ENCODE data around the gene LAMTOR3. TPM values are rescaled to one million over a fixed set of nuclear protein-coding genes. Genes with fewer than 3 reads are reported as not detected.

LAMTOR3 gene
- total and polyA plus RNA-seq, 2 donors (not counting 3 experiments of a cell fraction or from before 2014, with no cell fraction given), result 25.3 to 31.0 TPM

GRCh38 chr4:99878604-99879003 lies 15.6 kb downstream of the LAMTOR3 start:
- POLR2A ChIA-PET, result no interaction called here

GRCh38 chr4:99876946-99877345 lies 17.3 kb downstream of the LAMTOR3 start:
- H2AFZ ChIP-seq (ENCODE audit: low read depth, low read length), result no peak overlapping the region
- H3K4me2 ChIP-seq (ENCODE audit: insufficient read depth, low read length), result no peak overlapping the region
- POLR2A ChIA-PET, result no interaction called here
- H3K79me2 ChIP-seq (ENCODE audit: control insufficient read depth, insufficient read depth, low read length), result no peaks in the 10 kb centered on the region
- dilution Hi-C loops (cut with MboI; ENCODE audit: extremely low pct_ligation_motif_present, low sequenced_read_pairs) (no loop called here), intact Hi-C loops (cut with micrococcal nuclease) (no loop called here)
- H3K27ac ChIP-seq (ENCODE audit: insufficient read depth, low read depth, low read length), result no peak overlapping the region
- DNase-seq (ENCODE audit: low read depth, low spot score) (no peak), FAIRE-seq (no peak)
- no TSS peak for BruUV-seq (replicated peaks)
- H3K4me3 ChIP-seq (replicated peaks in 1 of 3; ENCODE audit: insufficient read depth in 1 of 3, low read depth in 1 of 3, low read length in 3 of 3), result no peak overlapping the region
- no peaks in the 10 kb centered on the region for H3K27me3 ChIP-seq (ENCODE audit: control insufficient read depth in 2 of 2, insufficient read depth in 2 of 2, low read length in 2 of 2)
- H4K20me1 ChIP-seq (replicated peaks; ENCODE audit: control insufficient read depth, extremely low read depth, insufficient read depth, low read length), result no peaks in the 10 kb centered on the region
- no peaks in the 10 kb centered on the region for H3K4me1 ChIP-seq (ENCODE audit: control insufficient read depth, extremely low read depth, insufficient read depth, low read length)
- TF ChIP-seq MAX (IDR thresholded peaks at IDR 0.05; ENCODE audit: insufficient read depth, insufficient read length), result no peak
- TF ChIP-seq POLR2AphosphoS5 (IDR thresholded peaks at IDR 0.05; ENCODE audit: insufficient read depth, low read depth, low read length), result no peak
- TF ChIP-seq FOS (IDR thresholded peaks at IDR 0.05; ENCODE audit: borderline replicate concordance, insufficient read depth, low read length), result no peak
- no peak for TF ChIP-seq JUN (IDR thresholded peaks at IDR 0.05; ENCODE audit: borderline replicate concordance, insufficient read depth, insufficient read length, low read depth)
- TF ChIP-seq CTCF (IDR thresholded peaks at IDR 0.05; ENCODE audit: extremely low read depth in 1 of 2, insufficient read depth in 1 of 2, low read depth in 1 of 2, low read length in 2 of 2), result no peak
- TF ChIP-seq MYC (IDR thresholded peaks at IDR 0.05; ENCODE audit: low read depth, low read length), result no peak
- no peak for TF ChIP-seq GATA2 (IDR thresholded peaks at IDR 0.05; ENCODE audit: insufficient read depth, insufficient read length, low read depth, low read length)
- no peak for TF ChIP-seq POLR2A (IDR thresholded peaks at IDR 0.05; ENCODE audit: low read depth, low read length)
- no peak for TF ChIP-seq EZH2 (IDR thresholded peaks at IDR 0.05; ENCODE audit: borderline replicate concordance, low read depth, low read length, severe bottlenecking)
- H3K9me3 ChIP-seq (replicated peaks; ENCODE audit: control insufficient read depth, insufficient read depth, low read length), result no peaks in the 10 kb centered on the region
- H3K36me3 ChIP-seq (ENCODE audit: control insufficient read depth in 2 of 2, extremely low read depth in 1 of 2, insufficient read depth in 2 of 2, low read length in 2 of 2), result peaks cover 9 to 11% of the 10 kb centered on the region in 2 experiments
- CTCF ChIA-PET, result no interaction called here
- no peak overlapping the region for H3K9ac ChIP-seq (replicated peaks; ENCODE audit: extremely low read depth, insufficient read depth, low read length)
- H3K9me1 ChIP-seq (replicated peaks; ENCODE audit: control insufficient read depth, extremely low read depth, insufficient read depth, low read length), result no peaks in the 10 kb centered on the region

More at GRCh38 chr4:99878604-99879003, 15.6 kb downstream of the LAMTOR3 start:
- no peak overlapping the region for H3K4me2 ChIP-seq (ENCODE audit: insufficient read depth, low read length)
- FAIRE-seq, result no peak
- no peak overlapping the region for H2AFZ ChIP-seq (ENCODE audit: low read depth, low read length)
- dilution Hi-C loops (cut with MboI; ENCODE audit: extremely low pct_ligation_motif_present, low sequenced_read_pairs) (no loop called here), intact Hi-C loops (cut with micrococcal nuclease) (no loop called here)
- H3K27me3 ChIP-seq (ENCODE audit: control insufficient read depth in 2 of 2, insufficient read depth in 2 of 2, low read length in 2 of 2), result no peaks in the 10 kb centered on the region
- CTCF ChIA-PET, result interaction anchor here (1.7 kb wide), 1 partner anchor 70 kb away, joined by 4 read pairs; no protein-coding TSS in a partner anchor
- H3K4me1 ChIP-seq (ENCODE audit: control insufficient read depth, extremely low read depth, insufficient read depth, low read length), result no peaks in the 10 kb centered on the region
- peaks cover 9 to 14% of the 10 kb centered on the region in 2 experiments for H3K36me3 ChIP-seq (ENCODE audit: control insufficient read depth in 2 of 2, extremely low read depth in 1 of 2, insufficient read depth in 2 of 2, low read length in 2 of 2)
- no peaks in the 10 kb centered on the region for H3K9me3 ChIP-seq (replicated peaks; ENCODE audit: control insufficient read depth, insufficient read depth, low read length)
- no TSS peak for BruUV-seq (replicated peaks)
- H3K9me1 ChIP-seq (replicated peaks; ENCODE audit: control insufficient read depth, extremely low read depth, insufficient read depth, low read length), result no peaks in the 10 kb centered on the region
- no peak for DNase-seq (ENCODE audit: low read depth, low spot score)
- no peak overlapping the region for H3K4me3 ChIP-seq (replicated peaks in 1 of 3; ENCODE audit: insufficient read depth in 1 of 3, low read depth in 1 of 3, low read length in 3 of 3)
- no peaks in the 10 kb centered on the region for H4K20me1 ChIP-seq (replicated peaks; ENCODE audit: control insufficient read depth, extremely low read depth, insufficient read depth, low read length)
- H3K79me2 ChIP-seq (ENCODE audit: control insufficient read depth, insufficient read depth, low read length), result no peaks in the 10 kb centered on the region
- H3K27ac ChIP-seq (ENCODE audit: insufficient read depth, low read depth, low read length), result no peak overlapping the region
- TF ChIP-seq FOS (IDR thresholded peaks at IDR 0.05; ENCODE audit: borderline replicate concordance, insufficient read depth, low read length), result no peak
- no peak overlapping the region for H3K9ac ChIP-seq (replicated peaks; ENCODE audit: extremely low read depth, insufficient read depth, low read length)
